Endothelial cell (in vitro differentiated cells): ENCODE results near the gene YIPF6. TPM values are rescaled to one million over a fixed set of nuclear protein-coding genes. Genes with fewer than 3 reads are reported as not detected.

Experiments used
- DNase-seq: peaks from one replicate; pipeline ENCODE4 v3.0.0; 2021; ENCODE audit warnings: low spot score
- H3K27ac Mint-ChIP-seq: one replicate; pipeline ENCODE4 v1.8.0; 2021; ENCODE audit warnings: mixed read lengths, inconsistent platforms; ENCODE audit not compliant: unreplicated experiment
- H3K27me3 Mint-ChIP-seq: one replicate; pipeline ENCODE4 v1.8.0; 2021; ENCODE audit warnings: mild to moderate bottlenecking, moderate library complexity, mixed read lengths, inconsistent platforms; ENCODE audit not compliant: unreplicated experiment
- H3K36me3 Mint-ChIP-seq: one replicate; pipeline ENCODE4 v1.8.0; 2021; ENCODE audit warnings: mild to moderate bottlenecking, low read depth, mixed read lengths, inconsistent platforms; ENCODE audit not compliant: unreplicated experiment
- H3K4me1 Mint-ChIP-seq: one replicate; pipeline ENCODE4 v1.8.0; 2021; ENCODE audit warnings: mild to moderate bottlenecking, mixed read lengths, inconsistent platforms; ENCODE audit not compliant: unreplicated experiment
- H3K4me3 Mint-ChIP-seq: one replicate; pipeline ENCODE4 v1.8.0; 2021; ENCODE audit warnings: mild to moderate bottlenecking, mixed read lengths, inconsistent platforms; ENCODE audit not compliant: unreplicated experiment
- H3K9me3 Mint-ChIP-seq: one replicate; pipeline ENCODE4 v1.8.0; 2021; ENCODE audit warnings: mixed read lengths, inconsistent platforms; ENCODE audit not compliant: unreplicated experiment
- total RNA-seq: library from RNA; stranded (reverse); fragmentation: NEBNext Ultra II Directional; extraction: Animal tissue kit (Norgen Biotek cat#: 25700); gene quantifications from one replicate; pipeline ENCODE4 v1.2.1, GENCODE V29; 2021; ENCODE audit not compliant: unreplicated experiment
- TF ChIP-seq, protein P1 (sequence below): fragments of 200-600 bp; sonication (generic); IDR thresholded peaks from one replicate; pipeline ENCODE4 v1.5.0; 2021; ENCODE audit warnings: antibody characterized with exemption; ENCODE audit not compliant: unreplicated experiment

Gene YIPF6
- total RNA-seq, 1 donor from 2014 or later: 32.1 TPM

DNA sequence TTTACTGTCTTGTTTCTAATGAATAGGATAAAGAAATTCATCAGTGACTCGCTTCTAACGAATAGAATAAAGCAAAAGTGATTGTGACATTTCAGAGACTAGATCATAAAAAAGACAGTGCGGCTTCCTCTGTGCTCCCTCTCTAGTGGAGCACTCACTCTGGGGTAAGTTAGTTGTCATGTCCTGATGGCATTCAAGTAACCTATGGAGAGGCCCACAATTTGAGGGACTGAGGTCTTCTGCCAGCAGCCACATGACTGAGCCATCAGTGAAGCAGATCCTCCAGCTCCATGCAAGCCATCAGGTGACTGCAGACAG lies 72.4 kb downstream of the YIPF6 start:
- Mint-ChIP-seq H3K27me3 (no peaks in the 10 kb centered on the region), H3K36me3 (no peaks in the 10 kb centered on the region), H3K9me3 (no peaks in the 10 kb centered on the region), H3K4me3 (no peak overlapping the region), H3K4me1 (no peaks in the 10 kb centered on the region), H3K27ac (no peak overlapping the region)
- TF ChIP-seq, protein P1, sequence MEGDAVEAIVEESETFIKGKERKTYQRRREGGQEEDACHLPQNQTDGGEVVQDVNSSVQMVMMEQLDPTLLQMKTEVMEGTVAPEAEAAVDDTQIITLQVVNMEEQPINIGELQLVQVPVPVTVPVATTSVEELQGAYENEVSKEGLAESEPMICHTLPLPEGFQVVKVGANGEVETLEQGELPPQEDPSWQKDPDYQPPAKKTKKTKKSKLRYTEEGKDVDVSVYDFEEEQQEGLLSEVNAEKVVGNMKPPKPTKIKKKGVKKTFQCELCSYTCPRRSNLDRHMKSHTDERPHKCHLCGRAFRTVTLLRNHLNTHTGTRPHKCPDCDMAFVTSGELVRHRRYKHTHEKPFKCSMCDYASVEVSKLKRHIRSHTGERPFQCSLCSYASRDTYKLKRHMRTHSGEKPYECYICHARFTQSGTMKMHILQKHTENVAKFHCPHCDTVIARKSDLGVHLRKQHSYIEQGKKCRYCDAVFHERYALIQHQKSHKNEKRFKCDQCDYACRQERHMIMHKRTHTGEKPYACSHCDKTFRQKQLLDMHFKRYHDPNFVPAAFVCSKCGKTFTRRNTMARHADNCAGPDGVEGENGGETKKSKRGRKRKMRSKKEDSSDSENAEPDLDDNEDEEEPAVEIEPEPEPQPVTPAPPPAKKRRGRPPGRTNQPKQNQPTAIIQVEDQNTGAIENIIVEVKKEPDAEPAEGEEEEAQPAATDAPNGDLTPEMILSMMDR: no peak
- no peak for DNase-seq

DNA sequence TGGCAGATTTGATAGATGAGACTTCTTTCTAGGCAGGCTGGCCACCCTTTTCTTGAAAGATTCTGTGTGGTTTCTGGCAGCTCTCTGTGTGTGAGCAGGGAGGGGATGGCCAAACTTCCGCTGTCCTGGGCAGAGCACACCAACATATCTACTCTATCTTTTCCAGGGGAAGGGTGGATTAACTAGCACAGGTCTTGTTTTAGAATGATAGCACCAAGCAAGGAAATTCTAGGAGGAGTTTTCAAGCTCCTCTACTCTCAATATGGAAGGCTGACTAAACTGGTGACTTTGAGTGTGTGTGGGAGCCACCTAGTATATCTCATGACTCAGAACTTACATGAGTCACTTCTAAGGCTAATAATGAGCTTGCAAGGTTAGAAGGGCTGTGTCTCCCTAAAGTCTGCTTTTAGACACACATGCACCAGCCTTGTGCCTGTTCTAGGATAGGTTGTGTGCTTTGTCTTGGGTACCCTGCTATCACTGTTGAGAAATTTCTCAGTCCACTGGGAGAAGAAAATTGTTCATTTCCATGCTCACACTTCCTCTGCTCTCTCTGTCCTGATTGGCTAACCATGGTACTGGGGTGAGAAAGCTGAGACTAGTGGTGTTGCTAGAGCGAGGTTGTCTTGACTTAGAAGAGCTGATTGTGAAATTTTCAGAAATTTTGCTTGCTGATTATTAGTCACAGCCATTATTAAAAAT lies 72.9 kb downstream of the YIPF6 start:
- Mint-ChIP-seq H3K4me3 (no peak overlapping the region), H3K36me3 (no peaks in the 10 kb centered on the region), H3K9me3 (no peaks in the 10 kb centered on the region), H3K27me3 (no peaks in the 10 kb centered on the region), H3K27ac (no peak overlapping the region), H3K4me1 (no peaks in the 10 kb centered on the region)
- no peak for DNase-seq
- TF ChIP-seq, protein P1: no peak

DNA sequence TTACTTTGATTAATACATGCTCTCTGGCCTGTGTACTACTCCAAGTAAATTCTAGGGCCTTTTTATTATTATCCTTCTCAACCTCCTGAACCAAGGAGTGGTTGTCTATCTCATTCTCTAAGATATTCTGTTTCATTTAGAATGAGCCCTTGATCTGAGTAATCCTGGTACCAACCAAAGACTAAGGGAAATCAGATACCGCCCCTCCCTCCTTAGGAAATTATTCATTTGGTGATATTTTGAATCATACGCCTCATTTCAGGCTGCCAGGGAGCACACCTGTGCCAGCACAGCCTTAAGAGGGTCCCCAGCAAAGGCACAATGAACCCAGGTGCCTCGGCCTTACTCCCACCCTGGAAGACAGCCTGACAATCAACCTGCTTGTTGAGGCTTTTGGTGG lies 75.4 kb downstream of the YIPF6 start:
- Mint-ChIP-seq H3K4me1 (no peaks in the 10 kb centered on the region), H3K27me3 (no peaks in the 10 kb centered on the region), H3K36me3 (no peaks in the 10 kb centered on the region), H3K4me3 (no peak overlapping the region), H3K9me3 (no peaks in the 10 kb centered on the region), H3K27ac (no peak overlapping the region)
- TF ChIP-seq, protein P1: no peak
- DNase-seq: no peak

DNA sequence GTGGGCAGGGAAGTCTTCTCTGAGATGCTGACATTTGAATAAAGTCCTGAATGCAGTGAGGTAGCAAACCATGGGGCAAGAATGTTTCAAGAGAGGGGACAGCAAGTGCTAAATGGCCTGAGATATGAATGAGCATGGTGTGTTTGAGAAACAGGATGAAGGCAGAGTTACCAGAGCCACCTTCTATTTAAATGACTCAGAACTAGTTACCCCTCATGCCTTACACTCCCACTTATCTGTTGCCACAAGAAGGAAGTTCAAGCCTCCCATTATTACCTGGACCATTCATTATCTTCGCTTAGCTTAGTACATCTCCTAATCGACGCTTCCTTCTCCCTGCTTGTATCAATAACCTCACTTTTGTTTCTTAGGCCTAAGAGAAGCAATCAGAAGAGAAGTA lies 81.0 kb downstream of the YIPF6 start:
- Mint-ChIP-seq H3K4me1 (no peaks in the 10 kb centered on the region), H3K4me3 (no peak overlapping the region), H3K27me3 (no peaks in the 10 kb centered on the region), H3K27ac (no peak overlapping the region), H3K9me3 (no peaks in the 10 kb centered on the region), H3K36me3 (no peaks in the 10 kb centered on the region)
- DNase-seq: no peak
- TF ChIP-seq, protein P1: no peak

DNA sequence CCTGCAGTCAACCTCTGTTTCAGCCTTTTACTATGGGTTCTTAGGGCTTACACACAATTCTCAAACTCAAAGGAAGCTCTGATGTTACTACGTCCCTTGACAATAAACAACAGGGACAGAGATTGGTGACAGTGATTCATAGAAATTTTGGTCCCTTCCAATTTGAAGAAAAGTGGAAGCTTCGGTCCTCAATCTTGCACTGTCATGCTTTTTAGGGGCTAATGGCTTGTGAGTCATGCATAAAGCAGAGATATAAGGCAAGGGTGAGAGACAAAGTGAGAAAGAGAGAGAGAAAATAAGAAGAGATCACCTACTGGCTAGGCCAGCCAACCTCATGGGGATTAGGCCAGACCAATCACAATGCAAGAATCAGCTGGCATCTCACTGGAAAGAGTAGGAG lies 85.4 kb downstream of the YIPF6 start:
- TF ChIP-seq, protein P1: no peak
- Mint-ChIP-seq H3K9me3 (no peaks in the 10 kb centered on the region), H3K27me3 (no peaks in the 10 kb centered on the region), H3K4me1 (no peaks in the 10 kb centered on the region), H3K36me3 (no peaks in the 10 kb centered on the region), H3K27ac (no peak overlapping the region), H3K4me3 (no peak overlapping the region)
- DNase-seq: no peak

Other genes starting within 250 kb of the YIPF6 start
- 13.2 TPM for gene OPHN1, start 65.6 kb upstream of the YIPF6 start, total RNA-seq
- 82.7 TPM for gene STARD8, start 148.6 kb downstream of the YIPF6 start, total RNA-seq